ENCODE results near the gene MCHR1.
"Not testable (repeated sequence)": the region's sequence is repeated elsewhere in the genome, so short reads cannot be mapped to it uniquely, and the experiment has no call there.

MCHR1 gene

DNA sequence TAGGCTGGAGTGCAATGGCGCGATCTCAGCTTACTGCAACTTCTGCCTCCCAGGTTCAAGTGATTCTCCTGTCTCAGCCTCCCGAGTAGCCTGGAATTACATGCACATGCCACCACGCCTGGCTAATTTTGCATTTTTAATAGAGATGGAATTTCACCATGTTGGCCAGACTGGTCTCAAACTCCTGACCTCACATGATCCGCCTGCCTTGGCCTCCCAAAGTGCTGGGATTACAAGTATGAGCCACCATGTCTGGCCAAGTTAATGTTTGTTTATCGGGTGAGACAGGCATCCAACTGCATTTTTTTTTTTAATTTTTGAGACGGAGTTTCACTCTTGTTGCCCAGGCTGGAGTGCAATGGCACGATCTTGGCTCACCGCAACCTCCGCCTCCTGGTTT, 22.6 kb upstream of the MCHR1 start:
- not testable (repeated sequence) for DNase-seq (ENCODE audit: low spot score)

GRCh38 chr22:40659166-40659565, 20.1 kb upstream of the MCHR1 start:
- DNase-seq (ENCODE audit: low spot score), result no peak

DNA sequence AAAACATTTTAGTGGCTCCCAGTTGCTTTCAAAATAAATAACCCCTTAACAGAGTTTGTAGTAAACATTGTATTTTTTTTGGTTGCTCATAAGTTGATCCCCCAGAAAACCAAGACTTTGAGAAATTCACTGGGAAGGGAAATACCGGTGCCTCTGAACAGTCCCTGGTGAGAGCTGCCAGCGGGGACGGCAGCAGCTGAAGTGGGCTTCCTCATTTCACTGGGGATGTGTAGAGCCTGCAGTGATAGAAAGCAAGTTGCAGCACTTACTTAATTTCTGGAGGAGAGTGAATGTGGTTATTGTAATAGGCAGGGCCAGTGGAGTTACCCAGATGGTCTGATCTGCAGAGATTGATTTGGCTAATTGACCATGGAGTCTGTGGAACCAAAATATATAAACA, 18.6 kb upstream of the MCHR1 start:
- DNase-seq (ENCODE audit: low spot score), result no peak

GRCh38 chr22:40661671-40662070, 17.6 kb upstream of the MCHR1 start:
- no peak for DNase-seq (ENCODE audit: low spot score)

DNA sequence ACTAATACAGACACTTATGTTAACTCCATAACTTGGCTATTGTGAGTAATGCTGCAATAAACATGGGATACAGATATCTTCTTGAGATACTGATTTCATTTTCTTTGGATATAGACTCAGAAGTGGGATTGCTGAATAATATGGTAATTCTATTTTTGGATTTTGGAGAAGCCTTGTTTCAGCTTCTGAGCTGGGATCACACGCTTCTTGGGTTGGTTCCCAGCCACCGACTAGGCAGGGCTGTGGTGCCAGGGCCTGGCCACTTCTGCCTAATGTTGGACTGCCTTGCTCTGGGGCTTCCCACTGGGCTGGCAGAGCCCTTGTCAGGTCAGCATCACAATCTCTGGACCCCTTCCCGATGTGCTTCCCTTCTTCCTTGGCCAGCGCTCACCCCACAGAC, 14.0 kb upstream of the MCHR1 start:
- no peak for DNase-seq (ENCODE audit: low spot score)

- no peak for DNase-seq (ENCODE audit: low spot score)
Observed at GRCh38 chr22:40666151-40666848, 13.0 kb upstream of the MCHR1 start.

DNA sequence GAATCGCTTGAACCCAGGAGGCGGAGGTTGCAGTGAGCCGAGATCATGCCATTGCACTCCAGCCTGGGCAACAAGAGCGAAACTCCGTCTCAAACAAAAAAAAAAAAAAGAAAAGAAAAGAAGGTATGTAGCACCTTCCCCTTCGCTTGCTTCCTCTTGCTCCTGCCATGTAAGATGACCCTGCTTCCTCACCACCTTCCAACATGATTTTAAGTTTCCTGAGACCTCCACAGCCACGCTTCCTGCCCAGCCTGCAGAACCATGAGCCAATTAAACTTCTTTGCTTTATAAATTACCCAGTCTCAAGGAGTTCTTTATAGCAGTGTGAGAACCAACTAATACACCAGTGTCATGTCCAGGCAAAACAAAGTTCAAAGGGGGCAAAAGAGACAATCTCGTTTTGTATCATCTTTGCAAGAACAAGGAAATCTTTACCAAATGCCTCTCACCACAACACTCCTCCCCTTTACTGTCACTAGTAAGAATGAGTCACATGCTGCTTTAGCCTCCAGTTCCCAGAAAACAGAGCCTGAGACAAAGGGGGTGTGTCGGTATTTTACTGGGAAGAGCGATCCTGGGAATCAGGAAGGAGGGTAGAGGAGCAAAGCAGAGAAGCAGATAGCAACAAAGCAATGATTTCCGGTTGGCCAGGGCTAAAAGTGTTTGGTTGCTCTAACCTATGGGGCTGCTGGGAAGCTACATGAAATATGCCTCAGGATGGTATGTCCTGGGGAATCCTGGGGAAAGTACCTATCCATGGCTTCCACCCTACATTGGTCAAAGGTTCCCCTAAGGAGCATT, 10.5 kb upstream of the MCHR1 start:
- no peak for DNase-seq (ENCODE audit: low spot score)

GRCh38 chr22:40670058-40670457, 9.2 kb upstream of the MCHR1 start:
- DNase-seq (ENCODE audit: low spot score), result no peak

DNA sequence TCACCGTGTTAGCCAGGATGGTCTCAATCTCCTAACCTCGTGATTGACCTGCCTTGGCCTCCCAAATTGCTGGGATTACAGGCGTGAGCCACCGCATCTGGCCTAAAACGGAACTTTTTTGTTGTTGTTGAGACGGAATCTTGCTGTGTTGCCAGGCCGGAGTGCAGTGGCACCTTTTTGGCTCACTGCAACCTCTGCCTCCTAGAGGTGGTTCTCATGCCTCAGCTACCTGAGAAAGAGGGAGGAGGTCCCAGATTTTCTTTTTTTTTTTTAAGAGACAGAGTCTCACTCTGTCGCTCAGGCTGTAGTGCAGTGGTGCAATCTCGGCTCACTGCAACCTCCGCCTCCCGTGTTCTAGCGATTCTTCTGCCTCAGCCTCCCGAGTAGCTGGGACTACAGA, 7.9 kb upstream of the MCHR1 start:
- no peak for DNase-seq (ENCODE audit: low spot score)

- DNase-seq (ENCODE audit: low spot score), result no peak
Observed at GRCh38 chr22:40671796-40672360, 7.4 kb upstream of the MCHR1 start.

DNA sequence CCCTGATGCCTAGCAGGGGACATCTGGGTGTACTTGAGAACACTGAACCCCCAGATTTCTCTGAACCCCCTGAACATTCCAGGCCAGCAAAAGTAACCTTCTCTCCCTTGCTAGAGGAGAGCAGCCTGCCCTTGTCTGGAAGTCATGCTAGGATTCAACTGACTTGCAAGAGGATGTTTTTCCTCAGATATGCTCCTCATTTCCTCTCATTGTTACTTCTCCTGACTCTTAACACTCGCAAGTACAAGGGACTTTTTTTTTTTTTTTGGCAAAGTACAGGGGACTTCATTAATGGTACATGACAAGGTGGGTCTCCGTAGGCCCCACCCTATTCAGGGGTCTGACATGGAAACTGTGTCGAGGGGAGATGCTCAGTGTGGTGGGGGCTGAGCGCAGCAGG, 6.3 kb upstream of the MCHR1 start:
- DNase-seq (ENCODE audit: low spot score), result no peak

- no peak for DNase-seq (ENCODE audit: low spot score)
Observed at GRCh38 chr22:40674274-40674673, 5.0 kb upstream of the MCHR1 start.

GRCh38 chr22:40676166-40676565, 3.1 kb upstream of the MCHR1 start:
- not testable (repeated sequence) for DNase-seq (ENCODE audit: low spot score)

DNA sequence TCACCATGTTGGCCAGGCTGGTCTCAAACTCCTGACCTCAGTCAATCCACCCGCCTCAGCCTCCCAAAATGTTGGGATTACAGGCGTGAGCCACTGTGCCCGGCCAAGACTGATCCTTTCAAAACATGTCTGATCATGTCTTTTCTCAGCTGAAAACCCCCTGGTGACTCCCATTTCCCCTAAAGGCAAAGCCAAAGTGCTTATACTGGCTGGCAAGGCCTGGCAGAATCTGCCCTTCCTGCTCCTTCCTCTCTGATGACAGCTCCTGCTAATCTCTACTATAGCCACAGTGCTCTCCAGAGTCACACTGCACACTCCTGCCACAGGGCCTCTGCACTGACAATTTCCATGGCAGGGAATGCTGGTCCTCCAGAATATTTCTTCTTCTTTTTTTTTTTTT, 2.6 kb upstream of the MCHR1 start:
- DNase-seq (ENCODE audit: low spot score), result no peak

GRCh38 chr22:40678493-40679248, 613 bp upstream of the MCHR1 start:
- DNase-seq (ENCODE audit: low spot score), result no peak

- DNase-seq (ENCODE audit: low spot score), result no peak
Observed at GRCh38 chr22:40679964-40680818, 907 bp downstream of the MCHR1 start.

DNA sequence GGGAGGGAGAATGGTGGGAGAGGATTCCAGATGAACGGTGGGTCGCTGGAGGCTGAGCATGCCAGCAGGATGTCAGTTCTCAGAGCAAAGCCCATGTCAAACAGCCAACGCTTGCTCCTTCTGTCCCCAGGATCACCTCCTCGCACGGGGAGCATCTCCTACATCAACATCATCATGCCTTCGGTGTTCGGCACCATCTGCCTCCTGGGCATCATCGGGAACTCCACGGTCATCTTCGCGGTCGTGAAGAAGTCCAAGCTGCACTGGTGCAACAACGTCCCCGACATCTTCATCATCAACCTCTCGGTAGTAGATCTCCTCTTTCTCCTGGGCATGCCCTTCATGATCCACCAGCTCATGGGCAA, 1.5 kb downstream of the MCHR1 start:
- DNase-seq (ENCODE audit: low spot score), result no peak

GRCh38 chr22:40681451-40681850, 2.2 kb downstream of the MCHR1 start:
- no peak for DNase-seq (ENCODE audit: low spot score)

DNA sequence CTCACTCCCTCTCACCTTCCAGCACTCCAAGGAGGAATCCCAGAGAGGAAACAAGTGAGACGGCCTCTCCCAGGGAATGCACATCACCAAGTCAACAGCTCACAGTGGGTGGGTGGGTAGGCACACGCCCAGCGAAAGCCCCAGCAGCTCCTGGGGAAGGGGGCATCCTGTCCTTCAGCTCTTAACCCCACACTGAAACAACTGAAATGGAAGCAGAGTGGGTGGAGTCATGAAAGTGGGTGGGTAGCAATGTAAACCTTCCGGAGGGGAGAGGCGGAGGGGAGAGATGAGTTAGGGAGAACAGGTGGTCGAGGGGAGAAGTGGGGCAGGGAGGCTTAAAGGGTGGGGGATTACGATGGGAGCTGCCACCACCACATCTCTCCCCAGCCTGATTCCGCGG, 5.4 kb downstream of the MCHR1 start:
- DNase-seq (ENCODE audit: low spot score), result peak; percentile 18

DNA sequence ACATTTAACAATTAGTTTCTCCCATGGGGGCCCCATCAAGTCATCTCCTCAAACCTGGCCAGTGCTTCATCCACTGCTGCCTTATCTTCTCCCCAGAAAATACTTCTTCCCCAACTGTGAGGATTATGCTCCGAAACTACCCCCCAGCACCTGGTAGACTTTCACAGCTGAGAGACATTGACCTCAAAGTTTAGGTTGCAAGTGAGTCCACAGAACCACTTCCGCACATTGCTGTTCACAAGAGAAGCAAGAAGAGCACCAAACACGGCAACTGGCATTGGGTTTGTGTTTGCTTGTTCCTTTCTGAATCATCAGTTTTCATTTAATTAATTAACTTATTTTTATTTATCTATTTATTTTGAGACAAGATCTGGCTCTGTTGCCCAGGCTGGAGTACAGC, 6.1 kb downstream of the MCHR1 start:
- DNase-seq (ENCODE audit: low spot score), result peak; percentile 32

DNA sequence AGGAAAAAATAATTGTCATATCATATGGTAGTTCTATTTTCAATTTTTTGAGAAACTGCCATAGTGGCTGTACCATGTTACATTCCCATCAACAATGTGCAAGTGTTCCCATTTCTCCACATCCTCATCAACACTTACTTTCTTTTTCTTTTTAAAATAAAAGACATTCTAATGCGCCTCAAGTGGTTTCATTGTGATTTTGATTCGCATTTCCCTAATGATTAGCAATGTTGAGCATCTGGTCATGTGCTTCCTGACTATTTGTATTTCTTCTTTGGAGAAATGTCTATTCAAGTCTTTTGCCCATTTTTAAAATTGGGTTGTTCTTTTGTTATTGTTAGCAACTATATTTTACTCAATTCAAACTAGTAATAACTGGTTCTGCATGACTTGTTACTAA, 8.4 kb downstream of the MCHR1 start:
- DNase-seq (ENCODE audit: low spot score), result no peak

DNA sequence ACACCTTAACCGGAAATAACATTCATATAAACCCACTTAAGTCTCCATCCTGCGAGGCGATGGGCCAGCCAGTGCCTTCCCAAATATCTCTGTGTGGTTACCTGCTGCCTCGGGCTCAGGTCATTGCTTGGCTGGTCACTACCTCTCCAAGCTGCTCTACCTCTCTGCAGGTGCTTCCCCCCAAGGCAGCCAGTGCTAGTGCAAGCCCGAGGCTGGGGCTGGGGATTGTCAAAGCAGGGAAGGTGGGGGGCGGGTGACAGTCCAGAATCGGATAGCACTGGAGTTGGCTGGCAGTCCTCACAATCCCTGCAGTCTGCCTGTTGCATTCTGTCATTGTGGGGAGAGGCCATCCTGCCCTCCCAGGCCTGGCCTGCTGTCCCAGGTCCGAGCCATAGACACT, 11.1 kb downstream of the MCHR1 start:
- no peak for DNase-seq (ENCODE audit: low spot score)

Data from CD4-positive, alpha-beta T cell treated with Interleukin-6 at 100 ng/mL for 8 hours (primary cell).